ENCODE data around the gene FAM25G.

- no peak for TF ChIP-seq CTCF (conservative IDR thresholded peaks at IDR 0.05; ENCODE audit: low read depth, low read length)
- TF ChIP-seq POLR2A (IDR thresholded peaks at IDR 0.05; ENCODE audit: low read depth, low read length): no peak
- no peak for TF ChIP-seq RFX5 (IDR thresholded peaks at IDR 0.05; ENCODE audit: low read depth, low read length)
- TF ChIP-seq MAFK (IDR thresholded peaks at IDR 0.05; ENCODE audit: low read depth, low read length): no peak
- no peak for TF ChIP-seq SMC3 (IDR thresholded peaks at IDR 0.05; ENCODE audit: low read depth, low read length)
Observed at GRCh38 chr10:47457826-47458225, 33.7 kb downstream of the FAM25G start.

Measured in IMR-90 (cell line).